Vagina (tissue), 2 donors: ENCODE measurements around the gene ANKRD2. TPM values are rescaled to one million over a fixed set of nuclear protein-coding genes. Genes with fewer than 3 reads are reported as not detected.
A peak's percentile ranks its signal among the peaks of the same experiment; 100 is the strongest.
"Not testable (repeated sequence)": the region's sequence is repeated elsewhere in the genome, so short reads cannot be mapped to it uniquely, and the experiment has no call there.

Experiments used
- DNase-seq, 2 donors: peaks; one replicate each; pipeline ENCODE4 v3.0.0-alpha.2; 2017; ENCODE audit errors: extremely low spot score in 2 of 2
- H3K27ac ChIP-seq: fragments of 200-600 bp; sonication (generic); one replicate; pipeline ENCODE4 v1.5.1; 2019
- H3K27me3 ChIP-seq: fragments of 200-600 bp; sonication (generic); one replicate; pipeline ENCODE4 v1.5.1; 2019
- H3K36me3 ChIP-seq, 2 donors: fragments of 200-600 bp; sonication (generic); one replicate each; pipeline ENCODE4 v1.5.1; 2017 to 2019
- H3K4me1 ChIP-seq: fragments of 200-600 bp; sonication (generic); one replicate; pipeline ENCODE4 v1.5.1; 2019
- H3K4me3 ChIP-seq, 2 donors: fragments of 200-600 bp; sonication (generic); 1 replicate in 1 of 2; 2 replicates in 1 of 2; pipeline ENCODE4 v1.5.1; 2016 to 2019
- H3K9me3 ChIP-seq: fragments of 200-600 bp; sonication (generic); one replicate; pipeline ENCODE4 v1.5.1; 2019
- POLR2A ChIP-seq, 2 donors: fragments of 450-650 bp; IDR thresholded peaks; one replicate each; pipeline ENCODE4 v1.6.1; 2017; ENCODE audit warnings: antibody characterized with exemption in 2 of 2, mild to moderate bottlenecking in 2 of 2, moderate library complexity in 2 of 2
- POLR2AphosphoS5 ChIP-seq, 2 donors: sonication (generic); formaldehyde crosslinking; IDR thresholded peaks; one replicate each; pipeline ENCODE4 v1.9.0; 2017; ENCODE audit warnings: antibody characterized with exemption in 2 of 2, mild to moderate bottlenecking in 2 of 2, low read depth in 1 of 2; ENCODE audit not compliant: insufficient read depth in 1 of 2
- intact Hi-C: fragments of 100-400 bp; cut with DNase I; formaldehyde crosslinking; loops from one replicate; pipeline ENCODE4 v1.15.1; 2023
- total RNA-seq: library from RNA; depleted of rRNA; stranded (reverse); fragments of >200 nt; gene quantifications from one replicate; pipeline ENCODE4 v1.2.3, GENCODE V29; 2016
- TF ChIP-seq, protein P1 (sequence below), 3 experiments: fragments of 450-650 bp in 2 of 3; fragments of 200-600 bp in 1 of 3; sonication (generic) in 1 of 3; IDR thresholded peaks; one replicate each; pipeline ENCODE4 v1.5.1; 2017 to 2019; ENCODE audit warnings: antibody characterized with exemption in 3 of 3, mild to moderate bottlenecking in 2 of 3, moderate library complexity in 2 of 3

ANKRD2 gene
- total RNA-seq, 1 donor from 2014 or later = not detected

DNA sequence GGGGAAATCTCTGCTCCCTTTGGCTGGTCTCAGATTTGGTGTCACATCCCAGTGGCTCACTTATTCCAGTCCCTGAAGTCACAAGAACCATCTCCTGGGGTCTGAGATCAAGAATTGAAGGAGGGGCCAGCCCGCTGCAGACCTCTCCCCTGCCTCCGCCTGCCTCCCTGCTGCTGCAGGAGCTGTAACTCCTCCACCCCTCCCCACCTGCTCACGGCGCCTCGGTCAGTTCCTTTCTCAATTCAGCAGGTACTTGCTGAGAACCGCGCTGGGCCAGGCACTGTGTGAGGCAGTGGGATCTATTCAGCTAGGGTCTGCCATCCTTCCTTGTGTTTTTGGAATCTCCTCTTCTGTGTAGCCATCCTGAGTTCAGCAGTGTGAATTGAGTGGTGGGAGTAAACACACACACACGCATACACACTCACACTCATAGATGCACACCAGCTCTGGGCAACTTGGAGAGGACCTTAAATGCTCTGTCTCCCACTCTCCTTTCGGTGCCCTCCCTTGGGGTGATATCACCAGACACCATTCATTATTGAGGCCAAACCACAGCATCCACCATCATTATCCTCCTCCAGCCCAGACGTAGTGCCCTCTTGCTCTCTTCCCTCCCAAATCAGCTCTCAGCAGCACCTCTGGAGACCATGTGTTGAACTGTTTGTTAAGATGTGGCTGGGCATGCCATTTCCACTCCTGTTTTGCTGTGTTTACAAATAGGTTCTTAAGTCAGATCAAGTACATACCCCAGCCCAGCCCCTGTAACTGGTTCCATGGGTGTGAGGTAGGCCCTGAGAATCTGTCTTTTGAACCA, 22.0 kb upstream of the ANKRD2 start:
- peaks cover 39% of the 10 kb centered on the region for H3K4me1 ChIP-seq
- DNase-seq = no peak
- no peaks in the 10 kb centered on the region for H3K27me3 ChIP-seq
- TF ChIP-seq, protein P1, sequence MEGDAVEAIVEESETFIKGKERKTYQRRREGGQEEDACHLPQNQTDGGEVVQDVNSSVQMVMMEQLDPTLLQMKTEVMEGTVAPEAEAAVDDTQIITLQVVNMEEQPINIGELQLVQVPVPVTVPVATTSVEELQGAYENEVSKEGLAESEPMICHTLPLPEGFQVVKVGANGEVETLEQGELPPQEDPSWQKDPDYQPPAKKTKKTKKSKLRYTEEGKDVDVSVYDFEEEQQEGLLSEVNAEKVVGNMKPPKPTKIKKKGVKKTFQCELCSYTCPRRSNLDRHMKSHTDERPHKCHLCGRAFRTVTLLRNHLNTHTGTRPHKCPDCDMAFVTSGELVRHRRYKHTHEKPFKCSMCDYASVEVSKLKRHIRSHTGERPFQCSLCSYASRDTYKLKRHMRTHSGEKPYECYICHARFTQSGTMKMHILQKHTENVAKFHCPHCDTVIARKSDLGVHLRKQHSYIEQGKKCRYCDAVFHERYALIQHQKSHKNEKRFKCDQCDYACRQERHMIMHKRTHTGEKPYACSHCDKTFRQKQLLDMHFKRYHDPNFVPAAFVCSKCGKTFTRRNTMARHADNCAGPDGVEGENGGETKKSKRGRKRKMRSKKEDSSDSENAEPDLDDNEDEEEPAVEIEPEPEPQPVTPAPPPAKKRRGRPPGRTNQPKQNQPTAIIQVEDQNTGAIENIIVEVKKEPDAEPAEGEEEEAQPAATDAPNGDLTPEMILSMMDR (IDR thresholded peaks at IDR 0.05) = no peak
- no peak for TF ChIP-seq POLR2A (IDR thresholded peaks at IDR 0.05)
- TF ChIP-seq POLR2AphosphoS5 (IDR thresholded peaks at IDR 0.05; ENCODE audit: insufficient read depth in 1 of 2, low read depth in 1 of 2) = no peak
- intact Hi-C loops = no loop called here
- peak overlapping the region; percentile 77 for H3K27ac ChIP-seq
- no peaks in the 10 kb centered on the region for H3K36me3 ChIP-seq
- H3K4me3 ChIP-seq = no peak overlapping the region
- H3K9me3 ChIP-seq = no peaks in the 10 kb centered on the region

DNA sequence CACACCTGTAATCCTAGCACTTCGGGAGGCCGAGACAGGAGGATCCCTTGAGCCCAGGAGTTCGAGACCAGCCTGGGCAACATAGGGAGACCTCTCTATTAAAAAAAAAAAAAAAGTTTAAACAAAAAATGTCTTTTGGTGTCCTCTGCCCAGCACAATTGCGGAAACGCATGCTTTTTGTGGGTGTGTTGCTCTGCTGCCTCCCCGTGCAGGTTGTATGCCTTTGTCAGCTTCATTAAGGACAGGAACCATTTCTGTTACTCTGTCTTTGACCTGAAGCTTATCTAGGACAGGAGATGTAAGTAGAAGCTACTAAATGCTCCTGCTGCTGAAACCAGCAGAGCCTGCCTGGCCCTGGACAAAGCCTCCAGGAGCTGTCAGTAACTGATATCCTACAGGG, 21.3 kb upstream of the ANKRD2 start:
- DNase-seq = no peak
- Histone ChIP-seq H3K4me1 (peaks cover 39% of the 10 kb centered on the region), H3K27me3 (no peaks in the 10 kb centered on the region), H3K4me3 (no peak overlapping the region), H3K27ac (peak overlapping the region; percentile 77), H3K9me3 (no peaks in the 10 kb centered on the region), H3K36me3 (no peaks in the 10 kb centered on the region)
- intact Hi-C loops = no loop called here
- TF ChIP-seq POLR2A (IDR thresholded peaks at IDR 0.05) (no peak), POLR2AphosphoS5 (IDR thresholded peaks at IDR 0.05; ENCODE audit: insufficient read depth in 1 of 2, low read depth in 1 of 2) (no peak)
- TF ChIP-seq, protein P1 (IDR thresholded peaks at IDR 0.05) = no peak

DNA sequence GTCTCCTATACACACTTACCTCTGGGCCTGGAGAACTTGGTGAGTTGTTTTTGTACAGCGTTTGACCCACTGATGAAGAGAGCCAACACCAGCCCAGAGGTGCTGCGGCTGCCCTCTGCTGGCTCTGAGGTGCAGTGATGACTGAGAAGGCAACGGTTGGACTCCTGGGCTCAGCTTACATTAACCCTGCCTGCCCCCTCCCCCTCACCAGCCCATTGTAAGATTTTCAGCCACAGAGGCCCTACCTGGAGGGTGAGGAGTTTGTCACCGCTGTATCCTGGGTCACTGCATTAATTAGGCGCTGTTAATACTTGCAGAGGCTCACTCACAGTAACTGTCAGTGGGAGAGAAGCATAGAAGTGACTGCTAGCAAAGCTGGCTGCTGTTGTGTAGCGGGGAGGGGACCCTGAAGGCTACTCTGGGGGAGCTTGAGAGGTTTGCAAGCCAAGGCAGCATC, 19.0 kb upstream of the ANKRD2 start:
- Histone ChIP-seq H3K4me3 (no peak overlapping the region), H3K36me3 (no peaks in the 10 kb centered on the region), H3K27ac (peak overlapping the region; percentile 11), H3K4me1 (peaks cover 32% of the 10 kb centered on the region), H3K9me3 (no peaks in the 10 kb centered on the region), H3K27me3 (no peaks in the 10 kb centered on the region)
- no peak for DNase-seq
- intact Hi-C loops = loop anchor here (2.0 kb wide), 1 partner anchor 91 kb away; no protein-coding TSS in a partner anchor
- TF ChIP-seq POLR2A (IDR thresholded peaks at IDR 0.05) = no peak
- TF ChIP-seq, protein P1 (IDR thresholded peaks at IDR 0.05) = peak; percentile 61 to 80 (median 66)

DNA sequence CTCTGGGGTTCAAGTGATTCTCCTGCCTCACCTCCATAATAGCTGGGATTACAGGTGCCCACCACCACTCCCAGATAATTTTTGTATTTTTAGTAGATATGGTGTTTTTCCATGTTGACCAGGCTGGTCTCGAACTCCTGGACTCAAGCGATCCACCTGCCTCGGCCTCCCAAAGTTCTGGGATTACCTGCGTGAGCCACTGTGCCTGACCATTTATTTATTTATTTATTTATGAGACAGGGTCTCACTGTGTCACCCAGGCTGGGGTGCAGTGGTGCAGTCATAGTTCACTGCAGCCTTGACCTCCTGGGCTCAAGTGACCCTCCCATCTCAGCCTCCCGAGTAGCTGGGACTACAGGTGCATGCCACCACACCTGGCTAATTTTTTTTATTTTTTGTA, 18.2 kb upstream of the ANKRD2 start:
- H3K36me3 ChIP-seq, H3K4me3 ChIP-seq, H3K27me3 ChIP-seq, intact Hi-C loops, H3K9me3 ChIP-seq, DNase-seq, H3K27ac ChIP-seq: not testable (repeated sequence)
- peaks cover 26% of the 10 kb centered on the region for H3K4me1 ChIP-seq

DNA sequence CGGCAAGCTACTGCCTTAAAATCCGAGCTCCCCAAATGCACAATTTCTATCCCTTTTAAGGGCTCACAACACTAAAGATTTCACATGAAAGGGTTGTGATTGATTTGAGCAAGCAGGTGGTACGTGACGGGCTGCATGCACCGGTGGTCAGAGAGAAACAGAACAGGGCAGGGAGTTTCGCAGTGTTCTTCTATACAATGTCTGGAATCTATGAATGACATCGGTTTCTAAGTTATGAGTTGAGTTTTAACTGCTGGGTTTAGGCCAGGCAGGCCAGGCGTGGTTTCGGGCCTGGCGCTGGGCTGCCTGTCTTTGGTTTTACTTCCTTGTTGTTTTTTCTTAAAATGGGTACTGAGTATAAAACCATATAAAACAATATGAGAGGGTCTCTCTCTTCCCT, 17.0 kb upstream of the ANKRD2 start:
- H3K9me3 ChIP-seq, H3K36me3 ChIP-seq, intact Hi-C loops, H3K27me3 ChIP-seq, DNase-seq, H3K27ac ChIP-seq, H3K4me3 ChIP-seq: not testable (repeated sequence)
- peaks cover 14% of the 10 kb centered on the region for H3K4me1 ChIP-seq

DNA sequence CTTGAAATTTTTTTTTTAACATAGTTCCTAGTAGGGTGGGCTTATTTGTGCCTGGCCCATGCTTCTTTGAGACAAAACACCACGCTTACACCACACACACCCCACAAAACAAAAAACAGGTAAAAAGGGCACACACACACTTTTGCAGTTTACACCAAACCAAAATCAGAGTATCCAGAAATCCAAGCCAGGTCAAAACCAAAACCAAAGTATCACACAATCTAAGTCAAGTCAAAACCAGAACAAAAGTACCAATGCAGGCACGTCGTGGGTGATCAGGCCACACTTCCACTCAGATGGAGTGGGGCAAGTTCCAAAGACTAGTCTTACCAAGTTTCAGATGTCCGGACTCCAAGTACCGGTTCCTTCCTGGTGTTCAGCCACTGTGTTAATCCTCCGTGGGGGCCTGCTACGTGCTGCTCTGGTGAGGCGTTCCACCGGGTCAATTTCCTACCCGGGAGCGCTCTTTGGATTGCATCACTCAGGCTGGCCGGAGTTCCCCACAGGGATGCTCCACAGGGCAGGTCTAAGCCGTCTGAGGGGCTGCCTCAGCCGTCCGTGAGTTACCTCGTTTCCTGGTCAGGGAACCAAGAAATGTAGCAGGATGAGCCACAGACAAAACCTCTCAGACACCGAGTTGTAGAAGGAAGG, 11.7 kb upstream of the ANKRD2 start:
- intact Hi-C loops, DNase-seq, H3K4me3 ChIP-seq, H3K9me3 ChIP-seq, H3K36me3 ChIP-seq, H3K27ac ChIP-seq, H3K4me1 ChIP-seq, H3K27me3 ChIP-seq: not testable (repeated sequence)

DNA sequence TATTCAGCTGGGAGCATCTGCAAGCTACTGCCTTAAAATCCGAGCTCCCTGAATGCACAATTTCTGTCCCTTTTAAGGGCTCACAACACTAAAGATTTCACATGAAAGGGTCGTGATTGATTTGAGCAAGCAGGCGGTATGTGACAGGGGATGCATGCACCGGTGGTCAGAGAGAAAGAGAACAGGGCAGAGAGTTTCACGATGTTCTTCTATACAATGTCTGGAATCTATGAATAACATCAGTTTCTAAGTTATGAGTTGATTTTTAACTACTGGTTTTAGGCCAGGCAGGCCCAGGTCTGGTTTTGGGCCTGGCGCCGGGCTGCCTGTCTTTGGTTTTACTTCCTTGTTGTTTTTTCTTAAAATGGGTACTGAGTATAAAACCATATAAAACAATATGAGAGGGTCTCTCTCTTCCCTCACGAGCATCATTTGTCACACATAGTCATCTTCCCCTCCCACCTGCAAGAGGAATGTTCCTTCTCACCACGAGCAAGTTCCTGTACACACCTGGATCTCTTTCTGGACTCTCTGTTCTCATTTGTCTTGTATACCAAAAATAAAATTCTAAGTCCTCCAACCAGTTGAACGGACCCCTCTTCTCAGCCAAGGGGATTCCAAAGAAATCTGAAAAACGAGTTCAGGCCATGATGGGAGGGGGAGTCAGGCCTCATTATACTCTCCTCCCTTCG, 11.0 kb upstream of the ANKRD2 start:
- H3K4me1 ChIP-seq, H3K36me3 ChIP-seq, H3K4me3 ChIP-seq, H3K27ac ChIP-seq, intact Hi-C loops, DNase-seq, H3K27me3 ChIP-seq, H3K9me3 ChIP-seq: not testable (repeated sequence)

DNA sequence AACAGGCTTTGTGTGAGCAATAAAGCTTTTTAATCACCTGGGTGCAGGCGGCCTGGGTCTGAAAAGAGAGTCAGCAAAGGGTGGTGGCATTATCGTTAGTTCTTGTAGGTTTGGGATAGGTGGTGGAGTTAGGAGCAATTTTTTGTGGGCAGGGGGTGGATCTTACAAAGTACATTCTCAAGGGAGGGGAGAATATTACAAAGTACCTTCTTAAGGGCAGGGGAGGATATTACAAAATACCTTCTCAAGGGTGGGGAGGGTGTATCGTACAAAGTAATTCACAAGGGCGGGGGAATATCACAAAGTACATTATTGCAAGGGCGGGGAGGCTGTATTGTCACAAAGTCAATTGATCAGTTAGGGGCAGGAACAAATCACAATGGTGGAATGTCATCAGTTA, 10.2 kb upstream of the ANKRD2 start:
- H3K36me3 ChIP-seq, H3K9me3 ChIP-seq, H3K4me3 ChIP-seq, intact Hi-C loops, DNase-seq, H3K27me3 ChIP-seq, H3K27ac ChIP-seq, H3K4me1 ChIP-seq: not testable (repeated sequence)
